ENCODE results near the gene DOP1B. TPM values are rescaled to one million over a fixed set of nuclear protein-coding genes. Genes with fewer than 3 reads are reported as not detected.
"Not testable (repeated sequence)": the region's sequence is repeated elsewhere in the genome, so short reads cannot be mapped to it uniquely, and the experiment has no call there.

Gene DOP1B
- polyA plus RNA-seq, 6 donors from 2014 or later, result 13.8 to 43.2 (median 29.3) TPM

- no peak for DNase-seq
- no peaks in the 10 kb centered on the region for H3K27me3 Mint-ChIP-seq
- peaks cover 20 to 22% of the 10 kb centered on the region in 2 donors for H3K36me3 Mint-ChIP-seq
- H3K4me3 Mint-ChIP-seq, result no peak overlapping the region
- H3K4me1 Mint-ChIP-seq, result peaks cover 21 to 44% (median 32%) of the 10 kb centered on the region in 3 donors
- no peak for ATAC-seq (ENCODE audit: low read depth in 2 of 2)
- no peaks in the 10 kb centered on the region for H3K9me3 Mint-ChIP-seq
- peak overlapping the region in 2 of 6 donors; percentile 42 to 85 for H3K27ac Mint-ChIP-seq
These were observed 30.1 kb downstream of the DOP1B start for GRCh38 chr21:36186506-36187399.

- Mint-ChIP-seq H3K27me3 (no peaks in the 10 kb centered on the region), H3K27ac (peak overlapping the region in 4 of 6 donors; percentile 18 to 72 (median 39)), H3K4me3 (no peak overlapping the region), H3K9me3 (no peaks in the 10 kb centered on the region), H3K36me3 (peaks cover 20 to 22% of the 10 kb centered on the region in 2 donors), H3K4me1 (peaks cover 15 to 30% (median 19%) of the 10 kb centered on the region in 3 donors)
- ATAC-seq (ENCODE audit: low read depth in 2 of 2) (no peak), DNase-seq (no peak)
These were observed 31.6 kb downstream of the DOP1B start for GRCh38 chr21:36188081-36188681.

GRCh38 chr21:36188937-36189336, 32.3 kb downstream of the DOP1B start:
- Mint-ChIP-seq H3K9me3 (no peaks in the 10 kb centered on the region), H3K4me3 (no peak overlapping the region), H3K27ac (peak overlapping the region in 1 of 6 donors; percentile 33), H3K36me3 (peaks cover 20 to 22% of the 10 kb centered on the region in 2 donors), H3K4me1 (peaks cover 14 to 24% (median 20%) of the 10 kb centered on the region in 3 donors), H3K27me3 (no peaks in the 10 kb centered on the region)
- no peak for ATAC-seq (ENCODE audit: low read depth in 2 of 2)
- no peak for DNase-seq

- peak overlapping the region in 3 of 6 donors; percentile 12 to 81 (median 70) for H3K27ac Mint-ChIP-seq
- H3K4me3 Mint-ChIP-seq, result peak overlapping the region in 1 of 8 donors; percentile 42
- DNase-seq, result no peak
- H3K36me3 Mint-ChIP-seq, result peaks cover 16 to 22% of the 10 kb centered on the region in 2 donors
- no peak for ATAC-seq (ENCODE audit: low read depth in 2 of 2)
- H3K27me3 Mint-ChIP-seq, result no peaks in the 10 kb centered on the region
- H3K4me1 Mint-ChIP-seq, result peaks cover 12 to 24% (median 20%) of the 10 kb centered on the region in 3 donors
- no peaks in the 10 kb centered on the region for H3K9me3 Mint-ChIP-seq
These were observed 34.1 kb downstream of the DOP1B start for GRCh38 chr21:36190736-36191135.

- Mint-ChIP-seq H3K27me3 (no peaks in the 10 kb centered on the region), H3K27ac (peak overlapping the region in 1 of 6 donors; percentile 49), H3K36me3 (peaks cover 14 to 18% of the 10 kb centered on the region in 2 donors), H3K4me3 (no peak overlapping the region), H3K4me1 (peaks cover 12 to 27% (median 19%) of the 10 kb centered on the region in 3 donors), H3K9me3 (no peaks in the 10 kb centered on the region)
- ATAC-seq (ENCODE audit: low read depth in 2 of 2), result no peak
- DNase-seq, result no peak
These were observed 36.6 kb downstream of the DOP1B start for GRCh38 chr21:36193200-36193599.

GRCh38 chr21:36194024-36194423, 37.4 kb downstream of the DOP1B start:
- no peaks in the 10 kb centered on the region for H3K27me3 Mint-ChIP-seq
- peaks cover 14 to 22% (median 14%) of the 10 kb centered on the region in 3 donors for H3K4me1 Mint-ChIP-seq
- ATAC-seq (ENCODE audit: low read depth in 2 of 2) (no peak), DNase-seq (no peak)
- peaks cover 8 to 20% of the 10 kb centered on the region in 2 donors for H3K36me3 Mint-ChIP-seq
- no peak overlapping the region for H3K4me3 Mint-ChIP-seq
- peak overlapping the region in 2 of 6 donors; percentile 21 to 26 for H3K27ac Mint-ChIP-seq
- no peaks in the 10 kb centered on the region for H3K9me3 Mint-ChIP-seq

- ATAC-seq (ENCODE audit: low read depth in 2 of 2) (no peak), DNase-seq (no peak)
- Mint-ChIP-seq H3K4me1 (peaks cover 11 to 22% (median 14%) of the 10 kb centered on the region in 3 donors), H3K4me3 (no peak overlapping the region), H3K27me3 (no peaks in the 10 kb centered on the region), H3K36me3 (peaks cover 14 to 27% of the 10 kb centered on the region in 2 donors), H3K9me3 (no peaks in the 10 kb centered on the region), H3K27ac (peak overlapping the region in 1 of 6 donors; percentile 18)
These were observed 39.0 kb downstream of the DOP1B start for GRCh38 chr21:36195613-36196012.

GRCh38 chr21:36199021-36199420, 42.4 kb downstream of the DOP1B start:
- Mint-ChIP-seq H3K27ac (peak overlapping the region in 1 of 6 donors; percentile 78), H3K9me3 (no peaks in the 10 kb centered on the region), H3K36me3 (peaks cover 9 to 21% of the 10 kb centered on the region in 2 donors), H3K27me3 (no peaks in the 10 kb centered on the region), H3K4me3 (no peak overlapping the region), H3K4me1 (peaks cover 9 to 13% (median 10%) of the 10 kb centered on the region in 3 donors)
- ATAC-seq (ENCODE audit: low read depth in 2 of 2) (no peak), DNase-seq (no peak)

- not testable (repeated sequence) for ATAC-seq (ENCODE audit: low read depth in 2 of 2); DNase-seq; H3K4me3 Mint-ChIP-seq; H3K27me3 Mint-ChIP-seq; H3K9me3 Mint-ChIP-seq; H3K27ac Mint-ChIP-seq
- H3K4me1 Mint-ChIP-seq, result peaks cover 9 to 13% (median 10%) of the 10 kb centered on the region in 3 donors
- H3K36me3 Mint-ChIP-seq, result peaks cover 9 to 21% of the 10 kb centered on the region in 2 donors
These were observed 43.0 kb downstream of the DOP1B start for GRCh38 chr21:36199575-36199974.

- no peak overlapping the region for H3K27ac Mint-ChIP-seq
- peaks cover 9 to 21% of the 10 kb centered on the region in 2 donors for H3K36me3 Mint-ChIP-seq
- DNase-seq (no peak), ATAC-seq (ENCODE audit: low read depth in 2 of 2) (no peak)
- peaks cover 9 to 16% (median 10%) of the 10 kb centered on the region in 3 donors for H3K4me1 Mint-ChIP-seq
- no peak overlapping the region for H3K4me3 Mint-ChIP-seq
- H3K27me3 Mint-ChIP-seq, result no peaks in the 10 kb centered on the region
- H3K9me3 Mint-ChIP-seq, result no peaks in the 10 kb centered on the region
These were observed 43.5 kb downstream of the DOP1B start for GRCh38 chr21:36200081-36200561.

- no peak overlapping the region for H3K4me3 Mint-ChIP-seq
- H3K9me3 Mint-ChIP-seq, result no peaks in the 10 kb centered on the region
- H3K4me1 Mint-ChIP-seq, result peaks cover 4 to 8% (median 4%) of the 10 kb centered on the region in 3 donors
- no peak for DNase-seq
- peak overlapping the region in 3 of 6 donors; percentile 38 to 87 (median 49) for H3K27ac Mint-ChIP-seq
- no peaks in the 10 kb centered on the region for H3K27me3 Mint-ChIP-seq
- no peak for ATAC-seq (ENCODE audit: low read depth in 2 of 2)
- peaks cover 9 to 14% of the 10 kb centered on the region in 2 donors for H3K36me3 Mint-ChIP-seq
These were observed 46.3 kb downstream of the DOP1B start for GRCh38 chr21:36202726-36203602.

- Mint-ChIP-seq H3K27ac (peak overlapping the region in 2 of 6 donors; percentile 38 to 87), H3K27me3 (no peaks in the 10 kb centered on the region), H3K9me3 (no peaks in the 10 kb centered on the region), H3K4me3 (no peak overlapping the region), H3K36me3 (peaks cover 9 to 17% of the 10 kb centered on the region in 2 donors), H3K4me1 (peaks cover 4 to 6% (median 4%) of the 10 kb centered on the region in 3 donors)
- DNase-seq, result no peak
- no peak for ATAC-seq (ENCODE audit: low read depth in 2 of 2)
These were observed 46.9 kb downstream of the DOP1B start for GRCh38 chr21:36203603-36203889.

- no peaks in the 10 kb centered on the region for H3K27me3 Mint-ChIP-seq
- H3K4me1 Mint-ChIP-seq, result peaks cover 7 to 12% (median 11%) of the 10 kb centered on the region in 3 donors
- no peaks in the 10 kb centered on the region for H3K9me3 Mint-ChIP-seq
- ATAC-seq (ENCODE audit: low read depth in 2 of 2) (no peak), DNase-seq (no peak)
- H3K4me3 Mint-ChIP-seq, result peak overlapping the region in 1 of 8 donors; percentile 32
- peak overlapping the region in 2 of 6 donors; percentile 25 to 82 for H3K27ac Mint-ChIP-seq
- peaks cover 6 to 14% of the 10 kb centered on the region in 2 donors for H3K36me3 Mint-ChIP-seq
These were observed 48.4 kb downstream of the DOP1B start for GRCh38 chr21:36204980-36205379.
